GM19328 (cell line): ENCODE results near the gene KIAA1549.

ENCODE experiments used
- ATAC-seq: cut with Tn5 transposase; IDR thresholded peaks from one replicate; pipeline ENCODE4 v1.9.1; 2021; ENCODE audit warnings: mild to moderate bottlenecking, moderate library complexity; ENCODE audit not compliant: unreplicated experiment

Gene KIAA1549

DNA sequence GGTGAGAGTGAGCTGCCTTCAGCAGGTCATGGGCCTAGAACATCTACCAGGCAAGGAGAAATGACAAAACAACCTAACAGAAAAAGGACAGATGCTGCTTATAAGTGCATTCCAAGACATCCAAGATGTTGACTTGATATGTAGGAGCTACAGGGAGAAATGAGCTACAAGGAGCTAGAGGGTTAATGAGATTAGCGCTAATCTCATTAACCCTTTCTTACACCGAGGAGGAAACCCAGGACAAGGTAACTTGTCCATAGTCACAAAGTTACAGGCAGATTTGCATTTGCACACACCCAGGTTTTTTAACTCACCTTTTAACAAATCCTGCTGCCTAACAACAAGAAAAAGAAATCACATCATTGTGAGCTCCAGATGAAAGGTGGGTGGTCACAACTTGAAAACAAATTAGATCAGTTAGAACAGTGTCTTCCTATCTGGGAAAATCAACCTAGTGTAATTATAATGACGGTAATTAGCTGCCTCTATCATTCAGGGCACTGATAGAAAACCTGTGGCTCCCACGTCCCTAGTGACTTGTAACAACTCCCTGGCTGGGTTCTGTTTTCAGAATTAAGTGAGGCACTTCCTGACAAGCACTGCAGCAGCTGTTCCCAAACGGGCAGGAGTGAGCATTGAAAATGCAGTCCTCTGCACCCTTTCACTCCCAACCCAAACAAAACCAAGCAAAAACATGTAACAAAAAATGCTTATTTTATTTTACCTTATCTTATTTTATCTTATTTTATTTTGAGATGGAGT lies 5.7 kb downstream of the KIAA1549 start:
- ATAC-seq, result no peak

DNA sequence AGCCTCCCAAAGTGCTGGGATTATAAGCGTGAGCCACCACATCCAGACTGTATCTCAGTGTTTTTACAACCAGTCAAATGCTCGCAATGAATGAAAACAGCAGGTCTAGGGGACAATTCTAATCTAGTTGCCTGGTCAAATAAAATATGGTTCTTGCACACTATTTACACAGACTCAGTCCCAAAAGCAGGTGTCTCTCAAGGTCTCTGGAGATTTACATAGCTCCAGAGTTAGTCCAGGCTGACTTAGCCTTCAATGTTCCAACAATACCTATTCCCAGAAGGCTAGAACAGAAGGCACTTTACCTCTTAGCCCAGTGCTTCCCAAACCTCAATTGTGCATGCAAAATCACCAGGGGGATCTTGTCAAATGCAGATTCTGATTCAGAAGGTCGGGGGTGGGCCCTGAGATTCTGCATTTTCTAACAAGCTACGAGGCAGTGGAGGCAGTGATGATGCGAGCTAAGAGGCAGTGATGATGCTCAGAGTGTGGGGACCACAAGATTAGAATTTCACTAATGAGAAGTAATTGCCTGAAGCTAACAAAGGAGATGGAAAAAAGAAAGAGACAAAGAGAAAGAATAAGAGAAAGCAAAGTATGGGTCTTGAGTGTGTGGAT lies 6.4 kb downstream of the KIAA1549 start:
- ATAC-seq, result no peak

GRCh38 chr7:138974103-138974502 lies 7.1 kb downstream of the KIAA1549 start:
- ATAC-seq, result no peak

- ATAC-seq, result no peak
Measured at GRCh38 chr7:138970952-138971351, 10.2 kb downstream of the KIAA1549 start.

- ATAC-seq, result no peak
Measured at GRCh38 chr7:138970446-138970845, 10.7 kb downstream of the KIAA1549 start.

DNA sequence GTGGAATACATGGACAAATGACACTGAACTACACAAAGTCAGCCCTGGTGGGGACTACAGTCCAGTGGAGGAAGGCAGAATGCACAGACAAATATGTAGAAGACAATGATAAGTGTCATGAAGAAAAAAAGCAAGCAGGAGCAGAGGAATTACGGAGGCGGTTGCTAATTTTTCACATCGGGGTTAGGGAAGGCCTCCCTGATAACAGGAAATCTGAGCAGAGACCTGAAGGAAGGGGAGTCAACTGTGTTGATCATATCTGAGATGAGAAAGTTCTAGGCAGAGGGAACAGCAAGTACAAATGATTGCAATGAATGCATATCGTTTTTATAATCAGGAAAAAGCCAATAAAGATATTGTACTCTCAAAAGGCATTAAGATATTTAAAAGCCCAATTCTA lies 14.0 kb downstream of the KIAA1549 start:
- ATAC-seq, result no peak

- no peak for ATAC-seq
Measured at GRCh38 chr7:138964624-138965436, 16.4 kb downstream of the KIAA1549 start.

DNA sequence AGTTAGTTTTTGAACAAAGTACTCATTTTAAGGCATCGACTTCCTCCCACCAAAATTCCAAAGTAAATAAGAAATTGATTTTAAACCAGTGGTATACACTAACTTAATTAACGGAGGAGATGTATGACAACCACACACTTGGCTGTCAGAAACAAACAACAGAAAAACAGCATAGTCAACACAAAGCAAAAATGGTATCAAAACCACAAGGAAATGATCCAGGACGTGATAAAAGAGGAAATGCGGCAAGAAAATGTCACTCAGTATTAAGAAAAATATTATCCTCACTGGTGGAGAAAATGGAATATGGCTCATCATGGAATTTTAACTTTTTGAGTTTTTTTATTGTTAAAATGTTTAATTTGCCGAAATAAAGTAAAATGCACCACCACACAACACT lies 17.5 kb downstream of the KIAA1549 start:
- ATAC-seq, result no peak

DNA sequence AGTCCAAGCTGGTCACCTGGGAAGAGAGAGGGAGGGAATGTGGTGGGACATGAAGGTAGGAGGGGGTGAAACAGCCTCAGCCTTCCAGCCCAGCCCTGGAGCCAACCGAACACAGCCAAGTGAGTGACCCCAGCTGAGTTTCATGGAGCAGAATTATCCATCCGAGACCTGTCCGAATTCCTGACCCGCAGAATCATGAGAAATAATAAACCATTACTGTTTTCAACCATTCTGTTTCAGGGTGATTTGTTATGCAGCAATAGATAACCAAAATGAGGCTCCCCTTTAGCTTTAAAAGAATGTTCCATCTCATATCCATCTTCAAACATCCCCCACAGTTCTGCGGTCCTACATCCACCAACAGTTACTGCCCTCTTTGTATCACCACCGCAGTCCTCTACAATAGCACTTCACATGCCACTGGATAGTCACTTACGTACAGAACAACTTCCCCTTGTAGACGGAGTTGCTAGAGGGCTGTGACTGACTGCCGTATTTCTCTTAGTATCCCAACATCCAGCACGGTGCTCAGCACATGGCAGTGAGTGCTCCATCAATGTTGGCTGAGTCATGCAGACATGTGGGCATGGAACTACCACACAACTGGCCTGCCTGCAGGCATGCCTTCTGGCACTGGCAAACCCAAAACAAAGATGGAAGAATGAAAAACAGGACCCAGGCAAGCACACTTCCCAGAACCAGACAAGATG lies 18.5 kb downstream of the KIAA1549 start:
- no peak for ATAC-seq

DNA sequence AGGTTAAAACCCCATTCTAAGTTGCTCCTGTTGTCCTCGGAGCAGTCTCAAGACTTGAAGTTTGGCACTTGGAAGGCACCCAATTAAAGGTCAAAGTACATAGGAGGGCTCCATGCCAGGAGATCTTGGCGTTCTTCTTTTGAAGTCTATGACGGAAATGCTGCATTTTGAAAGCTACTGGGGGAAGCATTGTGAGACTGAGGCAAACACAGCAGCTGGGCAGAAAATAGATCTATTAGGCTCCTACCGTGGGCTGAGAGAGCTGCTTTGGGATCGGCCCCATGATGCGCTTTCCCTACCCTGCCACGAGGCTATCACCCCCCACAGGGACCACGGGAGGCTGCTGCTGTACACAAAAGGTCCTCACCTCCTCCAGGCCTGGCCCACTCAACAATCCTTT lies 20.0 kb downstream of the KIAA1549 start:
- no peak for ATAC-seq

GRCh38 chr7:138958391-138958956 lies 22.7 kb downstream of the KIAA1549 start:
- no peak for ATAC-seq

DNA sequence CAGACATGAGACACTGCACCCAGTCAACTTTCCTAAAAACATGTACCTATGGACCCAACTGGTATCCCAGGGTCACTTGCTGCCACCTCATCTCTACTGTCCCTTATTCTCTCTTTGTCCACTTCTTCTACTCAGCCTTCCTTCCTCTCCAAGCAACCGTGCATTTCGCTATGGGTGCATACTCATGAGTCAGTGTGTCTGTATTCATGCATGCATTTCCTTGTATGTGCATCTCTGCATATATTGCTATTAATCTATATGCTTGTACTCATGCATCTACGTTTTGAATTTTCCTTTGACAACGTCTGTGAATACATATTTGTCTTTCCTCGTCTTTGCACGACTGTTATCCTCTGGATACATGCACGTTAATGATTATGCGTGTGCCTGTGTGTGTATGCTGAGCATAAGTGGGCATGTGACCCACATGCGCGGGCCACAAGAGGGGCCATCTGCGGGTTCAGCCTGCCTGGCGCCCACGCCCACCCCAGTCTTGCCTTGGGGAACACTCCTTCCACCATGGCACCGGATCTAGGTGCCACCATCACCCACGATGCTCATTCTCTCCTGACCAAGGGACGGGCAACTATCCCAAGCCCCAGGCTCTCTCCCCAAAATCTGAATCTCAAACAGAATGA lies 23.3 kb downstream of the KIAA1549 start:
- ATAC-seq, result no peak

GRCh38 chr7:138957217-138957616 lies 24.0 kb downstream of the KIAA1549 start:
- ATAC-seq, result no peak

GRCh38 chr7:138954545-138955475 lies 26.4 kb downstream of the KIAA1549 start:
- no peak for ATAC-seq

- no peak for ATAC-seq
Measured at GRCh38 chr7:138952791-138953190, 28.4 kb downstream of the KIAA1549 start.

DNA sequence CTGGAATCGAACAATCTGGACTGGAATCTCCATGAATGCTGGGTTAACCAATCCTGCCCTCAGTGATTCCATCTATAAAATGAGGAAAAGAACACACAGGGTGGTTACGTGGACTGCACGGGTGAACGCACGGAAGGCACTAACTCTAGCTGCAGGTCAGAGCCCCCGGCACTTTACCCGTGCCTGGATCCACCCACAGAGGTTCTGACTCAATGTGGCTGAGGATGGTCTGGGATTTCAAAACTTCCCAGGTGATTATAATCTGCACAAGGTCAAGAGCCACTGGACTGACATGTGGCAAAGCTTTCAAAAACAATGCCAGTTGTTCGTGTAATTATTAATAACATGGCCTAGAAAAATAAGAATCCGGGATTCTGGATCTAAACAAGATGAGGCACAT lies 29.2 kb downstream of the KIAA1549 start:
- no peak for ATAC-seq

- no peak for ATAC-seq
Measured at GRCh38 chr7:138949421-138950088, 31.6 kb downstream of the KIAA1549 start.

DNA sequence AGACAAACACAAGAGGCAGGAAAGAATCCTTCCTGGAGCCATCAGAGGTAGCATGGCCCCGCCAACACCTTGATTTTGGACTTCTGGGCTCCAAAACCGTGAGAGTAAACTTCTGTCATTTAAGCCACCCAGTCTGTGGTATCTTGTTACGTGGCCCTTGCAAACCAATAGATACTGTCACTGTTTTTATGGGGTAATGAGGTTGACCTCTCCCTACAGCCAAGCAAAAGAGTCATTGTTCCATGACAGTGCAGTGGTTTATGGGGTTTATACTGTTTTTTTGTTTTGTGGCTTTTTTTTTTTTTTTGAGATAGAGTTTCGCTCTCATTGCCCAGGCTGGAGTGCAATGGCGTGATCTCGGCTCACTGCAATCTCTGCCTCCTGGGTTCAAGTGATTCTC lies 32.8 kb downstream of the KIAA1549 start:
- ATAC-seq, result no peak

GRCh38 chr7:138945821-138946220 lies 35.4 kb downstream of the KIAA1549 start:
- no peak for ATAC-seq
